ENCODE results near the gene DAAM1. TPM values are rescaled to one million over a fixed set of nuclear protein-coding genes. Genes with fewer than 3 reads are reported as not detected.

Gene DAAM1
- total RNA-seq, 1 experiment from 2014 or later, result 35.3 TPM

GRCh38 chr14:59239022-59239421, 50.6 kb downstream of the DAAM1 start:
- no peak overlapping the region for H3K4me3 Mint-ChIP-seq (ENCODE audit: unreplicated experiment)
- peaks cover 10% of the 10 kb centered on the region; the same call in 1 of the 2 replicates for H3K4me1 ChIP-seq
- no peaks in the 10 kb centered on the region for H3K27me3 Mint-ChIP-seq (ENCODE audit: insufficient read depth, unreplicated experiment)
- peaks cover 5% of the 10 kb centered on the region for H3K36me3 Mint-ChIP-seq (ENCODE audit: insufficient read depth, unreplicated experiment)
- no peak overlapping the region for H3K27ac Mint-ChIP-seq (ENCODE audit: unreplicated experiment)
- H3K9me3 Mint-ChIP-seq (ENCODE audit: unreplicated experiment), result no peaks in the 10 kb centered on the region
- intact Hi-C loops (cut with micrococcal nuclease; ENCODE audit: unreplicated experiment), result no loop called here
- BruUV-seq (replicated peaks), result no TSS peak
- H3K4me3 ChIP-seq (ENCODE audit: low read depth, low read length), result no peak overlapping the region
- DNase-seq, result no peak
- ChIA-PET POLR2A (no interaction called here), CTCF (interaction anchor here (0.5 kb wide), 1 partner anchor 94 kb away, joined by 6 read pairs; no protein-coding TSS in a partner anchor)
- H3K27me3 ChIP-seq (replicated peaks; ENCODE audit: control insufficient read depth, insufficient read depth, low read length), result no peaks in the 10 kb centered on the region
- H3K4me1 Mint-ChIP-seq (ENCODE audit: low read depth, unreplicated experiment), result peaks cover 4% of the 10 kb centered on the region
- no peak for TF ChIP-seq CTCF (IDR thresholded peaks at IDR 0.05; ENCODE audit: insufficient read depth in 1 of 2, low read depth in 1 of 2, low read length in 1 of 2, severe bottlenecking in 1 of 2, unreplicated experiment in 1 of 2)
- no peaks in the 10 kb centered on the region for H3K9me3 ChIP-seq
- no peaks in the 10 kb centered on the region for H3K36me3 ChIP-seq (ENCODE audit: control insufficient read depth, insufficient read depth, low read length)

GRCh38 chr14:59240356-59240755, 51.9 kb downstream of the DAAM1 start:
- intact Hi-C loops (cut with micrococcal nuclease; ENCODE audit: unreplicated experiment), result no loop called here
- Mint-ChIP-seq H3K9me3 (ENCODE audit: unreplicated experiment) (no peaks in the 10 kb centered on the region), H3K4me1 (ENCODE audit: low read depth, unreplicated experiment) (peaks cover 15% of the 10 kb centered on the region), H3K27ac (ENCODE audit: unreplicated experiment) (no peak overlapping the region), H3K27me3 (ENCODE audit: insufficient read depth, unreplicated experiment) (no peaks in the 10 kb centered on the region), H3K36me3 (ENCODE audit: insufficient read depth, unreplicated experiment) (peaks cover 5% of the 10 kb centered on the region), H3K4me3 (ENCODE audit: unreplicated experiment) (no peak overlapping the region)
- Histone ChIP-seq H3K9me3 (no peaks in the 10 kb centered on the region), H3K27me3 (replicated peaks; ENCODE audit: control insufficient read depth, insufficient read depth, low read length) (no peaks in the 10 kb centered on the region), H3K36me3 (ENCODE audit: control insufficient read depth, insufficient read depth, low read length) (no peaks in the 10 kb centered on the region; the same call in 1 of the 2 replicates), H3K4me1 (peaks cover 10% of the 10 kb centered on the region; the same call in 1 of the 2 replicates), H3K4me3 (ENCODE audit: low read depth, low read length) (no peak overlapping the region)
- DNase-seq, result no peak
- CTCF ChIA-PET, result no interaction called here
- no TSS peak for BruUV-seq (replicated peaks)
- TF ChIP-seq CTCF (IDR thresholded peaks at IDR 0.05; ENCODE audit: insufficient read depth in 1 of 2, low read depth in 1 of 2, low read length in 1 of 2, severe bottlenecking in 1 of 2, unreplicated experiment in 1 of 2), result no peak
- POLR2A ChIA-PET, result no interaction called here

DNA sequence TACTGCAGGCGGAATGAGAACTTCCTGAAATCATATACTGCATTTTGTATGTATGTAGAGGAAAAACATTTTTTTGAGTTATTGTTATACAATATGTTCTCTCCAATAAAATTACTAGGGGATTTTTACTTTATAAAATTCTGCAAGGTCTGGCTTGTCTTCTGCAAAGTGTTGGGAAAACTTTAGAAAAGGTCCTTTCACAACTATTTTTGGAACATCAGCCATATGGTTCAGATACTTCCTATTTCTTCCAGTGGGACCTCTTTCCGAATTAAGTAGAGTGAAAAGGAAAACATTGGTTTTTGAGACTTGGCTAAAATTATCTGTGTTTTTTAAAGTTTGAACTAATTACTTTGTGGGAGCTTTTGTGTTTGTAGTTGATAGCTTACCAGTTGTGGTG, 52.7 kb downstream of the DAAM1 start:
- Mint-ChIP-seq H3K9me3 (ENCODE audit: unreplicated experiment) (no peaks in the 10 kb centered on the region), H3K4me3 (ENCODE audit: unreplicated experiment) (no peak overlapping the region), H3K27ac (ENCODE audit: unreplicated experiment) (no peak overlapping the region), H3K27me3 (ENCODE audit: insufficient read depth, unreplicated experiment) (no peaks in the 10 kb centered on the region), H3K4me1 (ENCODE audit: low read depth, unreplicated experiment) (peaks cover 15% of the 10 kb centered on the region), H3K36me3 (ENCODE audit: insufficient read depth, unreplicated experiment) (peaks cover 5% of the 10 kb centered on the region)
- Histone ChIP-seq H3K27me3 (replicated peaks; ENCODE audit: control insufficient read depth, insufficient read depth, low read length) (no peaks in the 10 kb centered on the region), H3K4me3 (ENCODE audit: low read depth, low read length) (no peak overlapping the region), H3K4me1 (peaks cover 10% of the 10 kb centered on the region; the same call in 1 of the 2 replicates), H3K36me3 (ENCODE audit: control insufficient read depth, insufficient read depth, low read length) (no peaks in the 10 kb centered on the region; the same call in 1 of the 2 replicates), H3K9me3 (no peaks in the 10 kb centered on the region)
- no peak for DNase-seq
- BruUV-seq (replicated peaks), result no TSS peak
- POLR2A ChIA-PET, result no interaction called here
- CTCF ChIA-PET, result no interaction called here
- intact Hi-C loops (cut with micrococcal nuclease; ENCODE audit: unreplicated experiment), result no loop called here
- TF ChIP-seq CTCF (IDR thresholded peaks at IDR 0.05; ENCODE audit: insufficient read depth in 1 of 2, low read depth in 1 of 2, low read length in 1 of 2, severe bottlenecking in 1 of 2, unreplicated experiment in 1 of 2), result no peak
